ENCODE data around the gene ANKRD49.
A peak's percentile ranks its signal among the peaks of the same experiment; 100 is the strongest.

The ANKRD49 gene

DNA sequence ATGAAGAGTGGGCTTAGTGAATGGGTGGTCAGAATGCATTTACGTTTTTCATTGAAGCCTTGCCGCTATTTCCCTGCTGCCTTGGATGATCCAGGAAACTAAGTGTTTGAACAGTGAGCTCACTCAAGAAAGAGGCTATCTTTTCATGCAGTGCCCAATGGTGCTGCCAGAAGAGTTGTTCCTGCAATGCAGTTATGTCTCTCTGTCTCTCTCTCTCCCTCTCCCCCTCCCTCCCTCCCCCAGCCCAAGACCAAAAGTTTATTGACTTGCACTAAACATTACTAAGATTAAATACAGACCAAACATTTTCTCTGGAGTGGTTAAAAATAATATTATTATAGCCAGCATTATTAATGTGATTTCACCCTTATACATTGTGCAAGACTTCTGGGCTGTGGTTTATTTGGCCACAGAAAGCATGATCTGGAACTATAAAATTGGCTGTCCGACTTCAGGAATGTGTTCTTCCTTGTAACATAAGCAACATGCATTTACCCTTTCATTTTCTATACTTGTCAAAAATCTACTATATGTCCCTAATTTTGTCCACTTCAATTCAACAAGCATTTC lies 43.3 kb downstream of the ANKRD49 start:
- DNase-seq (ENCODE audit: low spot score) (no peak), ATAC-seq (ENCODE audit: low read depth) (peak; percentile 51; the same call in 1 of the 3 replicates)
- Histone ChIP-seq H3K9me3 (ENCODE audit: severe bottlenecking) (no peaks in the 10 kb centered on the region), H3K36me3 (ENCODE audit: low read depth) (no peaks in the 10 kb centered on the region), H3K27me3 (ENCODE audit: insufficient read depth, poor library complexity, severe bottlenecking) (no peaks in the 10 kb centered on the region), H3K27ac (ENCODE audit: poor library complexity, severe bottlenecking) (no peak overlapping the region), H3K4me1 (ENCODE audit: insufficient read depth, poor library complexity, severe bottlenecking) (no peaks in the 10 kb centered on the region), H3K4me3 (ENCODE audit: severe bottlenecking) (no peak overlapping the region)
- TF ChIP-seq, protein P1, sequence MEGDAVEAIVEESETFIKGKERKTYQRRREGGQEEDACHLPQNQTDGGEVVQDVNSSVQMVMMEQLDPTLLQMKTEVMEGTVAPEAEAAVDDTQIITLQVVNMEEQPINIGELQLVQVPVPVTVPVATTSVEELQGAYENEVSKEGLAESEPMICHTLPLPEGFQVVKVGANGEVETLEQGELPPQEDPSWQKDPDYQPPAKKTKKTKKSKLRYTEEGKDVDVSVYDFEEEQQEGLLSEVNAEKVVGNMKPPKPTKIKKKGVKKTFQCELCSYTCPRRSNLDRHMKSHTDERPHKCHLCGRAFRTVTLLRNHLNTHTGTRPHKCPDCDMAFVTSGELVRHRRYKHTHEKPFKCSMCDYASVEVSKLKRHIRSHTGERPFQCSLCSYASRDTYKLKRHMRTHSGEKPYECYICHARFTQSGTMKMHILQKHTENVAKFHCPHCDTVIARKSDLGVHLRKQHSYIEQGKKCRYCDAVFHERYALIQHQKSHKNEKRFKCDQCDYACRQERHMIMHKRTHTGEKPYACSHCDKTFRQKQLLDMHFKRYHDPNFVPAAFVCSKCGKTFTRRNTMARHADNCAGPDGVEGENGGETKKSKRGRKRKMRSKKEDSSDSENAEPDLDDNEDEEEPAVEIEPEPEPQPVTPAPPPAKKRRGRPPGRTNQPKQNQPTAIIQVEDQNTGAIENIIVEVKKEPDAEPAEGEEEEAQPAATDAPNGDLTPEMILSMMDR (IDR thresholded peaks at IDR 0.05; ENCODE audit: poor library complexity, severe bottlenecking), result no peak

DNA sequence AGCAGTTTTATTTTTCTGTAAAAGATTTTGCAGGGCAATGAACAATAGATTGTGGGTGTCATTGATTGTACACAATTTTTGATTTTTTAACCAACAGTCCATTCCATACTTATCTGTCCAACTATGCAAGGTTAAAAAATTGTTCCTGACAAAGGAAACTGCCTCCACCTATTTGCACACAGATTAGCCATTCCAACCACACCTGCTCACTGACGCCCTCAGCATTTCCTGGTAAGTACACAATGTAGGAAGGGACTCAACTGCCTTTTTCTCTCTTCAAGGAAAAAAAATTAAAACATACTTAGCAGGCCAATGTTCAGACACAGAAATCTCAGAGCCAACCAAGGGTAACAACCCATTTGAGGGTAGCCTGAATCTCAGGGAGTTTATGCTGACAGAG lies 45.6 kb downstream of the ANKRD49 start:
- TF ChIP-seq, protein P1 (IDR thresholded peaks at IDR 0.05; ENCODE audit: poor library complexity, severe bottlenecking), result no peak
- no peak for DNase-seq (ENCODE audit: low spot score)

GRCh38 chr11:94543695-94544645 lies 50.2 kb downstream of the ANKRD49 start, which contains the start of gene FUT4:
Gene FUT4 (plus strand): TSS chr11:94543921. CDS start chr11:94544134, 213 bp downstream.
- TF ChIP-seq, protein P1 (IDR thresholded peaks at IDR 0.05; ENCODE audit: poor library complexity, severe bottlenecking), result no peak
- no peaks in the 10 kb centered on the region for H3K27me3 ChIP-seq (ENCODE audit: insufficient read depth, poor library complexity, severe bottlenecking)
- DNase-seq (ENCODE audit: low spot score) (peak; percentile 82), ATAC-seq (ENCODE audit: low read depth) (peak; percentile 90)
- peak within 1 kb of the TSS; percentile 66 for H3K27ac ChIP-seq (ENCODE audit: poor library complexity, severe bottlenecking)
- H3K9me3 ChIP-seq (ENCODE audit: severe bottlenecking), result no peaks in the 10 kb centered on the region
- H3K4me3 ChIP-seq (ENCODE audit: severe bottlenecking), result peak within 1 kb of the TSS; percentile 42
- no peaks in the 10 kb centered on the region for H3K36me3 ChIP-seq (ENCODE audit: low read depth)
- H3K4me1 ChIP-seq (ENCODE audit: insufficient read depth, poor library complexity, severe bottlenecking), result peaks cover 7% of the 10 kb centered on the region

More for the DNA sequence above, 45.6 kb downstream of the ANKRD49 start:
- Histone ChIP-seq H3K4me1 (ENCODE audit: insufficient read depth, poor library complexity, severe bottlenecking) (no peaks in the 10 kb centered on the region), H3K27ac (ENCODE audit: poor library complexity, severe bottlenecking) (no peak overlapping the region), H3K4me3 (ENCODE audit: severe bottlenecking) (no peak overlapping the region), H3K36me3 (ENCODE audit: low read depth) (no peaks in the 10 kb centered on the region), H3K9me3 (ENCODE audit: severe bottlenecking) (no peaks in the 10 kb centered on the region), H3K27me3 (ENCODE audit: insufficient read depth, poor library complexity, severe bottlenecking) (no peaks in the 10 kb centered on the region)
- ATAC-seq (ENCODE audit: low read depth), result no peak

DNA sequence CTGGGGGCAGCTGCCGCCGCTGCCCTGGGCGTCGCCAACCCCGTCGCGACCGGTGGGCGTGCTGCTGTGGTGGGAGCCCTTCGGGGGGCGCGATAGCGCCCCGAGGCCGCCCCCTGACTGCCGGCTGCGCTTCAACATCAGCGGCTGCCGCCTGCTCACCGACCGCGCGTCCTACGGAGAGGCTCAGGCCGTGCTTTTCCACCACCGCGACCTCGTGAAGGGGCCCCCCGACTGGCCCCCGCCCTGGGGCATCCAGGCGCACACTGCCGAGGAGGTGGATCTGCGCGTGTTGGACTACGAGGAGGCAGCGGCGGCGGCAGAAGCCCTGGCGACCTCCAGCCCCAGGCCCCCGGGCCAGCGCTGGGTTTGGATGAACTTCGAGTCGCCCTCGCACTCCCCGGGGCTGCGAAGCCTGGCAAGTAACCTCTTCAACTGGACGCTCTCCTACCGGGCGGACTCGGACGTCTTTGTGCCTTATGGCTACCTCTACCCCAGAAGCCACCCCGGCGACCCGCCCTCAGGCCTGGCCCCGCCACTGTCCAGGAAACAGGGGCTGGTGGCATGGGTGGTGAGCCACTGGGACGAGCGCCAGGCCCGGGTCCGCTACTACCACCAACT lies 51.0 kb downstream of the ANKRD49 start:
- H3K27me3 ChIP-seq (ENCODE audit: insufficient read depth, poor library complexity, severe bottlenecking), result no peaks in the 10 kb centered on the region
- H3K9me3 ChIP-seq (ENCODE audit: severe bottlenecking), result no peaks in the 10 kb centered on the region
- no peak for ATAC-seq (ENCODE audit: low read depth)
- peak overlapping the region; percentile 42 for H3K4me3 ChIP-seq (ENCODE audit: severe bottlenecking)
- peak overlapping the region; percentile 66 for H3K27ac ChIP-seq (ENCODE audit: poor library complexity, severe bottlenecking)
- DNase-seq (ENCODE audit: low spot score), result peak; percentile 54
- TF ChIP-seq, protein P1 (IDR thresholded peaks at IDR 0.05; ENCODE audit: poor library complexity, severe bottlenecking), result no peak
- H3K4me1 ChIP-seq (ENCODE audit: insufficient read depth, poor library complexity, severe bottlenecking), result peaks cover 7% of the 10 kb centered on the region
- H3K36me3 ChIP-seq (ENCODE audit: low read depth), result no peaks in the 10 kb centered on the region

Data from RWPE2 (cell line).